Panc1 (cell line): ENCODE measurements around the gene COL27A1. TPM values are rescaled to one million over a fixed set of nuclear protein-coding genes. Genes with fewer than 3 reads are reported as not detected.

Experiments used
- ATAC-seq: fragments of 200-7000 bp; cut with Tn5 transposase; 2 replicates; pipeline ENCODE4 v1.9.1; 2020; ENCODE audit warnings: mild to moderate bottlenecking, moderate library complexity
- BruUV-seq: library from RNA; stranded (reverse); fragments of 400-500 nt; replicated peaks from 2 replicates; lab custom pipeline; 2021; lab: Mats Ljungman, UMichigan
- CTCF ChIA-PET: fragments of 300-600 bp; sonication (Branson Sonifier 250); formaldehyde crosslinking; loops from one replicate; lab custom pipeline; 2022; ENCODE audit warnings: antibody characterized with exemption; lab: Charles Lee
- POLR2A ChIA-PET: fragments of 300-600 bp; sonication (Branson Sonifier 250); formaldehyde crosslinking; loops from one replicate; lab custom pipeline; 2022; ENCODE audit warnings: antibody characterized with exemption; lab: Charles Lee
- DNase-seq: peaks from one replicate; pipeline ENCODE4 v3.0.0-alpha.2; 2010; ENCODE audit warnings: low read depth, low spot score
- H3K27ac ChIP-seq: 2 replicates; pipeline ENCODE4 v1.5.1; 2011; ENCODE audit warnings: mild to moderate bottlenecking, low read length, inconsistent platforms
- H3K27me3 ChIP-seq: fragments of 200-500 bp; sonication (Bioruptor generic); 2 replicates; pipeline ENCODE4 v1.6.0; 2014; ENCODE audit warnings: low read length, inconsistent platforms; ENCODE audit not compliant: control insufficient read depth, insufficient read depth
- H3K36me3 ChIP-seq: fragments of 200-500 bp; sonication (Bioruptor generic); 2 replicates; pipeline ENCODE4 v1.5.1; 2014; ENCODE audit warnings: inconsistent platforms, mild to moderate bottlenecking, low read length, moderate library complexity; ENCODE audit not compliant: control insufficient read depth, insufficient read depth
- H3K4me1 ChIP-seq: 2 replicates; pipeline ENCODE4 v1.5.1; 2011; ENCODE audit warnings: inconsistent platforms, mild to moderate bottlenecking, low read length, moderate library complexity; ENCODE audit not compliant: control insufficient read depth, insufficient read depth
- H3K4me3 ChIP-seq, 2 experiments: 2 replicates each; pipeline ENCODE4 v1.5.1; 2011 to 2012; ENCODE audit warnings: low read depth in 2 of 2, low read length in 2 of 2, mild to moderate bottlenecking in 2 of 2, inconsistent platforms in 1 of 2, moderate library complexity in 1 of 2
- H3K9me3 ChIP-seq: fragments of 200-500 bp; sonication (Bioruptor generic); 2 replicates; pipeline ENCODE4 v1.5.1; 2014; ENCODE audit warnings: low read depth, mild to moderate bottlenecking, inconsistent platforms, low read length, moderate library complexity; ENCODE audit not compliant: control insufficient read depth, insufficient read depth
- CTCF ChIP-seq: fragments of 450-650 bp; IDR thresholded peaks from 2 replicates; pipeline ENCODE4 v1.5.1; 2017; ENCODE audit warnings: mild to moderate bottlenecking
- POLR2AphosphoS5 ChIP-seq: IDR thresholded peaks from 2 replicates; pipeline ENCODE4 v1.6.1; 2012; ENCODE audit warnings: mild to moderate bottlenecking, low read depth, low read length, moderate library complexity
- SIN3A ChIP-seq: IDR thresholded peaks from 2 replicates; pipeline ENCODE4 v1.6.1; 2012; ENCODE audit warnings: low read depth, mild to moderate bottlenecking, low read length, moderate library complexity, borderline replicate concordance; ENCODE audit not compliant: insufficient read depth
- TCF7L2 ChIP-seq: IDR thresholded peaks from 2 replicates; pipeline ENCODE4 v1.6.1; 2011; ENCODE audit warnings: mild to moderate bottlenecking, low read depth, low read length, inconsistent platforms
- in situ Hi-C: cut with HindIII; loops from 2 replicates; pipeline ENCODE4 v1.10.0; 2016; ENCODE audit warnings: low sequenced_read_pairs, low pct_unique_long_range_greater_than_20kb
- intact Hi-C: fragments of 100-400 bp; cut with micrococcal nuclease; formaldehyde crosslinking; loops from one replicate; pipeline ENCODE4 v1.10.0; 2022; ENCODE audit not compliant: unreplicated experiment
- total RNA-seq: library from RNA; stranded (reverse); gene quantifications from one replicate; pipeline ENCODE4 v1.2.1, GENCODE V29; 2021; ENCODE audit not compliant: unreplicated experiment
- TF ChIP-seq, protein P1 (sequence below), 2 experiments: IDR thresholded peaks; 2 replicates each; pipeline ENCODE4 v1.6.1; 2011 to 2012; ENCODE audit warnings: low read depth in 2 of 2, control low read depth in 1 of 2, low read length in 1 of 2, mild to moderate bottlenecking in 1 of 2, moderate library complexity in 1 of 2; ENCODE audit not compliant: insufficient read depth in 1 of 2

COL27A1 gene
- total RNA-seq, 1 experiment from 2014 or later: 5.1 TPM

DNA sequence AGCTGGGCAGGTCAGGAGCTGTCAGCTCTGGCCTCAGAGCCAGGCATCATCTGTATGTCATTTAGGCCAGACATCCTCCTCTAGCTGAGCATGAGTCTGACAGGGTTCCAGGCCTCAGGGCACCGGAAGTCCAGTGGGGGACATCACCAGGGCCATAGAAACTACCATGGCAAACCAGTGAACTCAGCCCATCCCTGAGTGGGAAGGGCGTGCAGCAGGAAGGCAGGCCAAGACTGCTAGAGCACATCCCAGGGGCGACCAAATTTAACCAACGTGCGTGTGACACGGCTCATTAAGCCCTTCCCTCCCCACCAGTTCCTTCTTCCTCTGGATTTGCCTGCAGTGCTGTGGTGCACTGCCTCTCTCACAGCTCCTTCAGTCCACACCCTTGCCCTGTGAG, 75.9 kb downstream of the COL27A1 start:
- H3K27ac ChIP-seq: no peak overlapping the region
- no peak overlapping the region for H3K4me3 ChIP-seq
- TF ChIP-seq, protein P1, sequence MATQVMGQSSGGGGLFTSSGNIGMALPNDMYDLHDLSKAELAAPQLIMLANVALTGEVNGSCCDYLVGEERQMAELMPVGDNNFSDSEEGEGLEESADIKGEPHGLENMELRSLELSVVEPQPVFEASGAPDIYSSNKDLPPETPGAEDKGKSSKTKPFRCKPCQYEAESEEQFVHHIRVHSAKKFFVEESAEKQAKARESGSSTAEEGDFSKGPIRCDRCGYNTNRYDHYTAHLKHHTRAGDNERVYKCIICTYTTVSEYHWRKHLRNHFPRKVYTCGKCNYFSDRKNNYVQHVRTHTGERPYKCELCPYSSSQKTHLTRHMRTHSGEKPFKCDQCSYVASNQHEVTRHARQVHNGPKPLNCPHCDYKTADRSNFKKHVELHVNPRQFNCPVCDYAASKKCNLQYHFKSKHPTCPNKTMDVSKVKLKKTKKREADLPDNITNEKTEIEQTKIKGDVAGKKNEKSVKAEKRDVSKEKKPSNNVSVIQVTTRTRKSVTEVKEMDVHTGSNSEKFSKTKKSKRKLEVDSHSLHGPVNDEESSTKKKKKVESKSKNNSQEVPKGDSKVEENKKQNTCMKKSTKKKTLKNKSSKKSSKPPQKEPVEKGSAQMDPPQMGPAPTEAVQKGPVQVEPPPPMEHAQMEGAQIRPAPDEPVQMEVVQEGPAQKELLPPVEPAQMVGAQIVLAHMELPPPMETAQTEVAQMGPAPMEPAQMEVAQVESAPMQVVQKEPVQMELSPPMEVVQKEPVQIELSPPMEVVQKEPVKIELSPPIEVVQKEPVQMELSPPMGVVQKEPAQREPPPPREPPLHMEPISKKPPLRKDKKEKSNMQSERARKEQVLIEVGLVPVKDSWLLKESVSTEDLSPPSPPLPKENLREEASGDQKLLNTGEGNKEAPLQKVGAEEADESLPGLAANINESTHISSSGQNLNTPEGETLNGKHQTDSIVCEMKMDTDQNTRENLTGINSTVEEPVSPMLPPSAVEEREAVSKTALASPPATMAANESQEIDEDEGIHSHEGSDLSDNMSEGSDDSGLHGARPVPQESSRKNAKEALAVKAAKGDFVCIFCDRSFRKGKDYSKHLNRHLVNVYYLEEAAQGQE (IDR thresholded peaks at IDR 0.05; ENCODE audit: insufficient read depth in 1 of 2, low read depth in 2 of 2, low read length in 1 of 2): no peak
- TF ChIP-seq POLR2AphosphoS5 (no peak), SIN3A (no peak), TCF7L2 (no peak), CTCF (no peak)
- no peaks in the 10 kb centered on the region for H3K27me3 ChIP-seq
- intact Hi-C loops (no loop called here), in situ Hi-C loops (no loop called here)
- ChIA-PET CTCF (no interaction called here), POLR2A (no interaction called here)
- no peaks in the 10 kb centered on the region for H3K36me3 ChIP-seq
- no peaks in the 10 kb centered on the region for H3K9me3 ChIP-seq
- H3K4me1 ChIP-seq: no peaks in the 10 kb centered on the region
- ATAC-seq: no peak
- no peak for DNase-seq
- BruUV-seq: no TSS peak

DNA sequence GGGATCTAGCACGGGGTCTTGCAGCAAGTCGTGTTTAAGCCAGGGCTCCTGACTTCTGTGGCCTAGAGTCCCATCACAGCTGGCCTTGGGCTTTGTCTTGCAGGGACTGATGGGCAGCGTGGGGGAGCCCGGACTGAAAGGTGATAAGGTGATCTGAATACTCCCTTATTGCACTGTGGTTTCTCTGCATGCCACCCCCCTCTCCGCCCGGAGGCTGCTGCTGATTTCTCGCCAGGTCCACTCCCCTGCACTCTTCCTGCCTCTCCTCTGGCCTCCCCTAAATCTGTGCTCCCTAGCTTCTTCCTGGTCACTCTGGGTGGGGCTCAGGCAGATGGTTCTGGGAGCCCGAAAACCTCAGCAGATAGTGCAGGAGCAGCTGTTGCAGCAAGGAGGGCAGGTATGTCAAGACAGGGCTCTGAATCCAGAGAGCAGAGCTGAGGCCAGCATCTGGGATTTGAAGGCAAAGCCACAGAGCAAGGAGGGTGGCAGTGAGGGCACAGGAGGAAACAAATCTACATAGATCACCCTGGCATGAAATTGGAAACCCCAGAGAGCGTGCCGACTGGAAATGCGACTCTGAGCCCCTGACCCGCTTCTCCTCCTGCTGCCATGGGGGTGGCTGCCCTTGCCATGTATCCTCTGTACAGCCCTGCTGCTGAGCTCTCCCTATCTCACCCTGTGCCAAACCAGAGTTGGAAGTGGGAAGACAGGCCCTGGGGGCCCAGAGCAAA, 76.5 kb downstream of the COL27A1 start:
- Histone ChIP-seq H3K36me3 (no peaks in the 10 kb centered on the region), H3K27ac (no peak overlapping the region), H3K27me3 (no peaks in the 10 kb centered on the region), H3K9me3 (no peaks in the 10 kb centered on the region), H3K4me1 (no peaks in the 10 kb centered on the region), H3K4me3 (no peak overlapping the region)
- in situ Hi-C loops: no loop called here
- DNase-seq (no peak), ATAC-seq (no peak)
- CTCF ChIA-PET: no interaction called here
- BruUV-seq: no TSS peak
- POLR2A ChIA-PET: no interaction called here
- intact Hi-C loops: no loop called here
- TF ChIP-seq, protein P1 (IDR thresholded peaks at IDR 0.05; ENCODE audit: insufficient read depth in 1 of 2, low read depth in 2 of 2, low read length in 1 of 2): no peak
- TF ChIP-seq CTCF (no peak), TCF7L2 (no peak), POLR2AphosphoS5 (no peak), SIN3A (no peak)
